RWPE2 (cell line): ENCODE data around the gene FASTK.

Experiments
- ATAC-seq: fragments of 200-7000 bp; cut with Tn5 transposase; 3 replicates; pipeline ENCODE4 v1.9.1; 2021; ENCODE audit warnings: low read depth
- DNase-seq: peaks from one replicate; pipeline ENCODE4 v3.0.0-alpha.2; 2020; ENCODE audit warnings: low spot score
- H3K27ac ChIP-seq: fragments of 450-650 bp; 2 replicates; pipeline ENCODE4 v1.5.1; 2017; ENCODE audit warnings: mild to moderate bottlenecking; ENCODE audit not compliant: poor library complexity, severe bottlenecking
- H3K27me3 ChIP-seq: fragments of 250-450 bp; sonication (Bioruptor Pico); 2 replicates; pipeline ENCODE4 v1.5.1; 2021; ENCODE audit warnings: mild to moderate bottlenecking, moderate library complexity; ENCODE audit not compliant: insufficient read depth, poor library complexity, severe bottlenecking
- H3K36me3 ChIP-seq: fragments of 250-450 bp; sonication (Bioruptor Pico); 2 replicates; pipeline ENCODE4 v1.5.1; 2020; ENCODE audit warnings: low read depth, mild to moderate bottlenecking, moderate library complexity
- H3K4me1 ChIP-seq: fragments of 250-450 bp; sonication (Bioruptor Pico); 2 replicates; pipeline ENCODE4 v1.5.1; 2021; ENCODE audit warnings: mild to moderate bottlenecking, moderate library complexity; ENCODE audit not compliant: insufficient read depth, poor library complexity, severe bottlenecking
- H3K4me3 ChIP-seq: fragments of 250-450 bp; sonication (Bioruptor Pico); 2 replicates; pipeline ENCODE4 v1.5.1; 2021; ENCODE audit warnings: mild to moderate bottlenecking, moderate library complexity; ENCODE audit not compliant: severe bottlenecking
- H3K9me3 ChIP-seq: fragments of 250-450 bp; sonication (Bioruptor Pico); 2 replicates; pipeline ENCODE4 v1.5.1; 2021; ENCODE audit warnings: mild to moderate bottlenecking, moderate library complexity; ENCODE audit not compliant: severe bottlenecking
- TF ChIP-seq, protein P1 (sequence below): fragments of 450-650 bp; IDR thresholded peaks from one replicate; pipeline ENCODE4 v1.5.1; 2017; ENCODE audit warnings: mild to moderate bottlenecking, moderate library complexity; ENCODE audit not compliant: poor library complexity, severe bottlenecking

FASTK gene

DNA sequence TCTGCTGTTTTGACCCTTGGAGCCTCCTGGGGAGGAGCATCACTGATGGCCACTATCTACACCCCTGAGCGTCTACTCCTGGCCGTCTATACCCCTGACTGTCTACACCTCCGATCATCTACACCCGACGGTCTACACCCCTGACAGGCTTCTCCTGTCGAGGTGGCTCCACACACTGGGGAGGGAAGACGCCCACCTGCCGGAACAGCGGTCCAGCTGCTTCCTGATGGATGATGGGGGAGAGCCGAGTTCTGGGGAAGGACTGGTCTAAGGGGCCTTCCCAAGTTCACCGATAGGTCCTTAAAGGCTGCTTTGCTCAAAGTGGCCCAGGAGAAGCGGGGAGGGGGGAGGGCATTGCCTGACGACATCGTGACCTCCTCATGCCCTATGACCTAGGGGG is 47.5 kb upstream of the FASTK start:
- no peaks in the 10 kb centered on the region for H3K27me3 ChIP-seq
- TF ChIP-seq, protein P1, sequence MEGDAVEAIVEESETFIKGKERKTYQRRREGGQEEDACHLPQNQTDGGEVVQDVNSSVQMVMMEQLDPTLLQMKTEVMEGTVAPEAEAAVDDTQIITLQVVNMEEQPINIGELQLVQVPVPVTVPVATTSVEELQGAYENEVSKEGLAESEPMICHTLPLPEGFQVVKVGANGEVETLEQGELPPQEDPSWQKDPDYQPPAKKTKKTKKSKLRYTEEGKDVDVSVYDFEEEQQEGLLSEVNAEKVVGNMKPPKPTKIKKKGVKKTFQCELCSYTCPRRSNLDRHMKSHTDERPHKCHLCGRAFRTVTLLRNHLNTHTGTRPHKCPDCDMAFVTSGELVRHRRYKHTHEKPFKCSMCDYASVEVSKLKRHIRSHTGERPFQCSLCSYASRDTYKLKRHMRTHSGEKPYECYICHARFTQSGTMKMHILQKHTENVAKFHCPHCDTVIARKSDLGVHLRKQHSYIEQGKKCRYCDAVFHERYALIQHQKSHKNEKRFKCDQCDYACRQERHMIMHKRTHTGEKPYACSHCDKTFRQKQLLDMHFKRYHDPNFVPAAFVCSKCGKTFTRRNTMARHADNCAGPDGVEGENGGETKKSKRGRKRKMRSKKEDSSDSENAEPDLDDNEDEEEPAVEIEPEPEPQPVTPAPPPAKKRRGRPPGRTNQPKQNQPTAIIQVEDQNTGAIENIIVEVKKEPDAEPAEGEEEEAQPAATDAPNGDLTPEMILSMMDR, result no peak
- no peaks in the 10 kb centered on the region for H3K4me1 ChIP-seq
- H3K4me3 ChIP-seq, result no peak overlapping the region
- no peaks in the 10 kb centered on the region for H3K9me3 ChIP-seq
- ATAC-seq (no peak), DNase-seq (no peak)
- peaks cover 66% of the 10 kb centered on the region for H3K36me3 ChIP-seq
- H3K27ac ChIP-seq, result no peak overlapping the region

DNA sequence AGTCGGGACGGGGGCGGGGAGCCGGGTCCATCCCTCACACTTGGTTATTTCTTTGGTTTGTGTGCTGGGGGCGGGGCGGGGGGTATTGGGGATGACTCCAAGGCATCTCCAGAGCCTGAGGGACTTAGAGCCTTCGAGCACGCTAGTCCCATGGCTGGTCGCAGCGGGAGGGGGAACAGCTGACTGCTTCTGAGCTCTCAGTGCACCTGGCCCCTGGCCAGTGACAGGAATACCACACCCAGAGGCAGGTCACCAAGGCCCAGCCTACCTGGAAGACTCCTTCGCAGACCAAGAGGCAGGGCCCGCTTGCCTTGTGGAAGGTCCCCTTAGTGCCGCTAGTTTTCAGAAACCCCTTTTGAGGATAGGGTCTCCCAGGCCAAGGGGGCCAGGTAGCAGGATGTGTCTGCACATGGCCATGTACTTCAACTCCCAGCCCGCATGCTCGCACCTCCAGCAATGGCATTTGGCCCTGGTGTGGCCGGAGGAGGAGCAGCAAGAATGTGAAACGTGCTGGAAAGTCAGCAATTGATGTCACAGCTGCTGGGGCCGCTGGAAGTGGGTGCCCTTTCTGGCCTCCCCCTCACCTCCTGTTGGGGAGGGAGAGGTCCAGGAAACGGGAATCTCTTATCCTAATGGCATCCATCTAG is 46.0 kb upstream of the FASTK start:
- H3K4me1 ChIP-seq, result no peaks in the 10 kb centered on the region
- no peak for ATAC-seq
- H3K4me3 ChIP-seq, result no peak overlapping the region
- no peaks in the 10 kb centered on the region for H3K9me3 ChIP-seq
- no peak for DNase-seq
- peaks cover 65% of the 10 kb centered on the region for H3K36me3 ChIP-seq
- TF ChIP-seq, protein P1, result no peak
- H3K27ac ChIP-seq, result no peak overlapping the region
- H3K27me3 ChIP-seq, result no peaks in the 10 kb centered on the region

DNA sequence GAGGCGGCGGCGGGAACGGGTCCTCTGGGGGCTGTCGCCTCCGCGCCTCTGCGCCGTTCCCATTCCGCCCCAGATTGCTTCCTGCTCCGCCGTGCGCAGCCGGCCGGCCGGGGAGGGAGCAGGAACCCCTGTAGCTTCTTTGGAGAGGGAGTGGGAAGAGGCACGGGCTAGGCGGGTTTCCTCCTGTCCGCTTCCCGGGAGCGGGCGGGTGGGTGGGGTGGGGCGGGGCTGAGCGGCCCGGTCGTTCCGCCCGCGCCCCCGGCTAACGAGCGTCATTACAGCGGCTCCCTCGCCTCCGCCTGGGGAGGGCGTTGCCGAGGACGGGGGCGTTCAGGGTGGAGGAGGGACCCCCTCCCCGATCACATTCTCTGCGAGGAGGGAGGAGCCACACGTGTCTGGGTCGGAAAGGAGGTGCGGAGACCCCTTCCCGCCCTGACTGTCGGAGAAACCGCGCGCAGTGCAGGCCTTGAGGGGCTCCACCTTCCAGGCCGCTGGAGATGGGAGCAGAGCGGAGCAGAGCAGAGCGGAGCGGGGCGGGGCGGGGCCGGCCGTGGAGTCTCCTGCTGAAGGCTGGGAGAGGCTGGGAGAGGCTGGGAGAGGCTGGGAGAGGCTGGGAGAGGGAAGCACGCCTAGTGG is 45.4 kb upstream of the FASTK start:
- no peak for DNase-seq
- ATAC-seq, result no peak
- Histone ChIP-seq H3K9me3 (no peaks in the 10 kb centered on the region), H3K36me3 (peaks cover 63% of the 10 kb centered on the region), H3K4me1 (no peaks in the 10 kb centered on the region), H3K27me3 (no peaks in the 10 kb centered on the region), H3K4me3 (no peak overlapping the region), H3K27ac (no peak overlapping the region)
- TF ChIP-seq, protein P1, result no peak

DNA sequence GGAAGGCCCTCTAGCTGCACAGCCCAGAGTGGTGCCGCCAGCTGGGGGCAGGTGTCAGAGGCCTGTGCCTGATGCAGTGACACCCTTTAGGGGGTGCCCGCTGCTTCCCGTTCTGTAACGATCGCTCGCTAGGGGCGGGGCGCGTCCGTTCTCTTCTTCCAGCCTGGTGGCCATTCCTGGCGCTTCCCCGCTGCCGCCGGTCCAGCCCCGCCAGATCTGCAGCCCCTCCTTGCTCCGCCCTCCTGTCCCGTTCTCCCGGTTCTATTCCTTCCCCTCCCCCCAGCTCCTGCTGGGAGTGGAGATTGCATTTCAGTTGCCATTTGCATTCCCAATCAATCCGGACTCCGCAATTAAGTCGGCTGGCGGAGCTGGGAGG is 44.8 kb upstream of the FASTK start:
- DNase-seq, result no peak
- TF ChIP-seq, protein P1, result no peak
- ATAC-seq, result no peak
- no peak overlapping the region for H3K27ac ChIP-seq
- no peaks in the 10 kb centered on the region for H3K27me3 ChIP-seq
- no peak overlapping the region for H3K4me3 ChIP-seq
- peaks cover 63% of the 10 kb centered on the region for H3K36me3 ChIP-seq
- no peaks in the 10 kb centered on the region for H3K9me3 ChIP-seq
- H3K4me1 ChIP-seq, result no peaks in the 10 kb centered on the region

DNA sequence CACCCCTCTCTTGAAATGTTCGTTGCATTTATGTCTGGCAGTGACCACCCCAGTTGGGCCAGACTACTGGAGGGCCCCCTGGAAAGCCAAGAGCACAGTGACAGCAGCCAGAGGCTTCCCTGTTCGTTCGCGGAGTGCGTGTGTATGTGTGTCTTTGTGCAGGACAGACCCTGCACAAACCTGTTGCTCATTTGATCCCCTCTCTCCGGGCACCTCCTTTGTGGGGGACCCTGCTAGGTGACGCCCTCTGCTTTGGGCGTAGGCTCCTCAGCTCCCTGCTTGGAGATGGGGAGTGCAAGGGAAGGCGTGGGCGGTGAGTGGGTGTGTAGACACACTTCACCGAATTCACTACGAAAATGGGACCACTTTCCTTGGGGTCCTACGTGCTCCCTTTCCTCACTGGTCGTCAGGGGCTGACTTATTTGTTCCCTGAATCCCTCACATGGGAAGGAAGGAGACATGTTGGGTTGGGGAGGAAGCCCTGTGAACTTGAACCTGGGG is 44.3 kb upstream of the FASTK start:
- Histone ChIP-seq H3K27me3 (no peaks in the 10 kb centered on the region), H3K9me3 (no peaks in the 10 kb centered on the region), H3K4me1 (no peaks in the 10 kb centered on the region), H3K36me3 (peaks cover 63% of the 10 kb centered on the region), H3K27ac (no peak overlapping the region), H3K4me3 (no peak overlapping the region)
- TF ChIP-seq, protein P1, result no peak
- DNase-seq (no peak), ATAC-seq (no peak)
